Medulla oblongata (tissue), 1 donor: Measurements from ENCODE around the gene QPCT.

Source experiments
- DNase-seq: peaks from one replicate; pipeline ENCODE4 v3.0.0-alpha.2; 2015; ENCODE audit errors: extremely low spot score

QPCT gene

GRCh38 chr2:37324786-37325624 lies 19.4 kb upstream of the QPCT start, which contains the start of gene PRKD3:
Gene PRKD3, minus strand, starts transcription at chr2:37324833. Its CDS starts 8,309 bp downstream, at chr2:37316524.
- DNase-seq = peak; percentile 81

- no peak for DNase-seq
These were observed 18.8 kb upstream of the QPCT start for GRCh38 chr2:37325625-37326071.

GRCh38 chr2:37326285-37326684 lies 18.1 kb upstream of the QPCT start:
- DNase-seq = peak; percentile 83

- DNase-seq = no peak
These were observed 17.4 kb upstream of the QPCT start for GRCh38 chr2:37326866-37327634.

GRCh38 chr2:37330681-37331080 lies 13.7 kb upstream of the QPCT start:
- no peak for DNase-seq

GRCh38 chr2:37332560-37332959 lies 11.9 kb upstream of the QPCT start:
- DNase-seq = no peak

- DNase-seq = no peak
These were observed 11.2 kb upstream of the QPCT start for GRCh38 chr2:37333256-37333655.

GRCh38 chr2:37335604-37336003 lies 8.8 kb upstream of the QPCT start:
- no peak for DNase-seq

- peak; percentile 13 for DNase-seq
These were observed 6.7 kb upstream of the QPCT start for GRCh38 chr2:37337620-37338280.

- DNase-seq = no peak
These were observed 5.5 kb upstream of the QPCT start for GRCh38 chr2:37338933-37339332.

- DNase-seq = no peak
These were observed 3.8 kb upstream of the QPCT start for GRCh38 chr2:37340637-37341036.

- no peak for DNase-seq
These were observed 1.7 kb upstream of the QPCT start for GRCh38 chr2:37342591-37343220.

GRCh38 chr2:37343537-37344434 lies 644 bp upstream of the QPCT start:
- peak; percentile 6 for DNase-seq

GRCh38 chr2:37348155-37348554 lies 3.7 kb downstream of the QPCT start:
- DNase-seq = no peak

GRCh38 chr2:37349231-37349860 lies 4.9 kb downstream of the QPCT start:
- no peak for DNase-seq

GRCh38 chr2:37350034-37350433 lies 5.6 kb downstream of the QPCT start:
- no peak for DNase-seq

- no peak for DNase-seq
These were observed 10.1 kb downstream of the QPCT start for GRCh38 chr2:37354531-37354930.

- DNase-seq = no peak
These were observed 11.3 kb downstream of the QPCT start for GRCh38 chr2:37355735-37356134.

- no peak for DNase-seq
These were observed 11.9 kb downstream of the QPCT start for GRCh38 chr2:37356299-37356698.

- DNase-seq = no peak
These were observed 12.6 kb downstream of the QPCT start for GRCh38 chr2:37357069-37357468.
